MCF 10A (cell line): ENCODE results near the gene CCDC136. TPM values are rescaled to one million over a fixed set of nuclear protein-coding genes. Genes with fewer than 3 reads are reported as not detected.
A peak's percentile ranks its signal among the peaks of the same experiment; 100 is the strongest.

ENCODE experiments used
- BruUV-seq: library from RNA; stranded (reverse); fragments of 400-500 nt; replicated peaks from 2 replicates; lab custom pipeline; 2021; lab: Mats Ljungman, UMichigan
- CTCF ChIA-PET: fragments of 300-600 bp; sonication (Branson Sonifier 250); formaldehyde crosslinking; extraction: SDS; loops from one replicate; lab custom pipeline; 2021; ENCODE audit warnings: antibody characterized with exemption, inconsistent platforms; lab: Yijun Ruan, JAX
- POLR2A ChIA-PET: fragments of 300-600, 350-650 bp; sonication (Branson Sonifier 250); formaldehyde crosslinking; extraction: SDS; loops from one replicate; lab custom pipeline; 2020; ENCODE audit warnings: antibody characterized with exemption, inconsistent platforms; lab: Yijun Ruan, JAX
- DNase-seq: peaks from one replicate; pipeline ENCODE4 v3.0.0-alpha.2; 2018; ENCODE audit not compliant: unreplicated experiment
- H3K27ac Mint-ChIP-seq: one replicate; pipeline ENCODE4 v1.8.0; 2022; ENCODE audit warnings: mild to moderate bottlenecking, low read depth, mixed read lengths; ENCODE audit not compliant: unreplicated experiment
- H3K27me3 Mint-ChIP-seq: one replicate; pipeline ENCODE4 v1.8.0; 2022; ENCODE audit warnings: mixed read lengths; ENCODE audit not compliant: insufficient read depth, unreplicated experiment
- H3K36me3 Mint-ChIP-seq: one replicate; pipeline ENCODE4 v1.8.0; 2022; ENCODE audit warnings: mild to moderate bottlenecking, moderate library complexity, mixed read lengths; ENCODE audit not compliant: insufficient read depth, unreplicated experiment
- H3K4me1 Mint-ChIP-seq: one replicate; pipeline ENCODE4 v1.8.0; 2022; ENCODE audit warnings: mixed read lengths; ENCODE audit not compliant: insufficient read depth, unreplicated experiment
- H3K4me3 Mint-ChIP-seq: one replicate; pipeline ENCODE4 v1.8.0; 2022; ENCODE audit warnings: mild to moderate bottlenecking, moderate library complexity, mixed read lengths; ENCODE audit not compliant: unreplicated experiment
- H3K9me3 Mint-ChIP-seq: one replicate; pipeline ENCODE4 v1.8.0; 2022; ENCODE audit warnings: mixed read lengths; ENCODE audit not compliant: unreplicated experiment
- intact Hi-C: fragments of 100-400 bp; cut with micrococcal nuclease; formaldehyde crosslinking; loops from 2 replicates; pipeline ENCODE4 v1.14.1; 2022
- total RNA-seq: library from RNA; stranded (reverse); gene quantifications from 2 replicates; pipeline ENCODE4 v1.2.3, GENCODE V29; 2022
- TF ChIP-seq, protein P1 (sequence below): fragments of 200-600 bp; IDR thresholded peaks from one replicate; pipeline ENCODE4 v1.8.0; 2022; ENCODE audit warnings: antibody characterized with exemption, mild to moderate bottlenecking; ENCODE audit not compliant: unreplicated experiment

CCDC136 gene
- total RNA-seq, 1 experiment from 2014 or later, result 3.5 TPM

DNA sequence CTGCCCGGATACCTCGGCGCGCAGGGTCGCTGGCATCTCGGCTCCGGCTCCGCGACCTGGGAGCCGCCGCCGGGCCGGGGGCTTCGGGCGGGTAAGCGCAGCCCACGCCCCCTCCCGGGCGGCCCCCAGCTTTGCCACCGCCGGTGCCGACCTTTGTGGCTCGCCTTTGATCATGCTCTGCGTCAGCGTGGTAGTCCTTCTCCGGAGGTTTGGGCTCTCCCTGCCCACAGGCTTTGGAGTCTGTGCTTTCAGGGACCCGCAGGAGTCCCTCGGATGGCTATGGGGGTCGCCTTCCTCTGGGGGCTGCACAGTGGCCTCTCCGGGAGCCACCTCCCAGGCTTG lies 78.1 kb downstream of the CCDC136 start:
- H3K4me3 Mint-ChIP-seq, result peak overlapping the region; percentile 52
- no peak for DNase-seq
- intact Hi-C loops, result loop anchor here (10.0 kb wide), 1 partner anchor 135 kb away; the partner anchor contains the start of gene CALU
- CTCF ChIA-PET, result interaction anchor here (1.1 to 1.4 kb wide), 2 partner anchors 10 to 13 kb away, joined by 4 to 6 read pairs; no protein-coding TSS in a partner anchor
- H3K27me3 Mint-ChIP-seq, result no peaks in the 10 kb centered on the region
- peaks cover 8% of the 10 kb centered on the region for H3K4me1 Mint-ChIP-seq
- no peak overlapping the region for H3K27ac Mint-ChIP-seq
- POLR2A ChIA-PET, result interaction anchor here (1.0 kb wide), 1 partner anchor 130 kb away, joined by 3 read pairs; no protein-coding TSS in a partner anchor
- TF ChIP-seq, protein P1, sequence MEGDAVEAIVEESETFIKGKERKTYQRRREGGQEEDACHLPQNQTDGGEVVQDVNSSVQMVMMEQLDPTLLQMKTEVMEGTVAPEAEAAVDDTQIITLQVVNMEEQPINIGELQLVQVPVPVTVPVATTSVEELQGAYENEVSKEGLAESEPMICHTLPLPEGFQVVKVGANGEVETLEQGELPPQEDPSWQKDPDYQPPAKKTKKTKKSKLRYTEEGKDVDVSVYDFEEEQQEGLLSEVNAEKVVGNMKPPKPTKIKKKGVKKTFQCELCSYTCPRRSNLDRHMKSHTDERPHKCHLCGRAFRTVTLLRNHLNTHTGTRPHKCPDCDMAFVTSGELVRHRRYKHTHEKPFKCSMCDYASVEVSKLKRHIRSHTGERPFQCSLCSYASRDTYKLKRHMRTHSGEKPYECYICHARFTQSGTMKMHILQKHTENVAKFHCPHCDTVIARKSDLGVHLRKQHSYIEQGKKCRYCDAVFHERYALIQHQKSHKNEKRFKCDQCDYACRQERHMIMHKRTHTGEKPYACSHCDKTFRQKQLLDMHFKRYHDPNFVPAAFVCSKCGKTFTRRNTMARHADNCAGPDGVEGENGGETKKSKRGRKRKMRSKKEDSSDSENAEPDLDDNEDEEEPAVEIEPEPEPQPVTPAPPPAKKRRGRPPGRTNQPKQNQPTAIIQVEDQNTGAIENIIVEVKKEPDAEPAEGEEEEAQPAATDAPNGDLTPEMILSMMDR, result no peak
- peaks cover 6% of the 10 kb centered on the region for H3K36me3 Mint-ChIP-seq
- no TSS peak for BruUV-seq
- no peaks in the 10 kb centered on the region for H3K9me3 Mint-ChIP-seq

DNA sequence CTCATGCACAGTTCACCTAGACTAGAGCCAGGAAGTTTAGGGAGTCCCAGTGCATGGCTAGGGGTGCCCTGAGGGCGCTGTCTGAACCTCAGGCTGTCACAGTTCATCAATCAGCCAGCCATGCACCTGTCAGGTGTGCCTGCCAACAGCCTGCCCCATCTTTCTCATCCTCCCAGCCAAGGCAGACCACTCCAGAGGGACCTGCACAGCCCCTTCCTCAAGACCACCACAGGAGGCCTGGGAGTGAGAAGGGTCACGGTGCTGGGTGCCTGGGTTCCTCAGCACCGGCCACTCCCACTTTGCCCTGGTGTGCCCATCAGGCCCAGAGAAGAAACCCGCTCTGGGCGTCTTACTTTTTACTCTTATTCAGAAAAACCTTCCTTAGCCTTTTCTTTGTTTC lies 79.3 kb downstream of the CCDC136 start:
- no peaks in the 10 kb centered on the region for H3K9me3 Mint-ChIP-seq
- no peak overlapping the region for H3K4me3 Mint-ChIP-seq
- ChIA-PET CTCF (interaction anchor here (0.5 to 1.4 kb wide), 3 partner anchors 9 to 40 kb away, joined by 3 to 6 read pairs (median 4); no protein-coding TSS in a partner anchor), POLR2A (interaction anchor here (0.7 kb wide), 1 partner anchor 67 kb away, joined by 3 read pairs; the partner anchor contains the start of gene IRF5)
- peaks cover 6% of the 10 kb centered on the region for H3K36me3 Mint-ChIP-seq
- intact Hi-C loops, result no loop called here
- H3K27me3 Mint-ChIP-seq, result no peaks in the 10 kb centered on the region
- no peak overlapping the region for H3K27ac Mint-ChIP-seq
- no TSS peak for BruUV-seq
- peaks cover 8% of the 10 kb centered on the region for H3K4me1 Mint-ChIP-seq
- no peak for DNase-seq
- TF ChIP-seq, protein P1, result no peak

Other genes starting within 250 kb of the CCDC136 start
- 2.3 and 5.9 TPM in 2 replicates for gene GARIN1A, start 119.7 kb upstream of the CCDC136 start, total RNA-seq
- 147 and 184 TPM in 2 replicates for gene CALU, start 52.6 kb upstream of the CCDC136 start, total RNA-seq
- not detected in 2 replicates for gene OPN1SW, start 16.2 kb upstream of the CCDC136 start, total RNA-seq
- 0.28 and 0.44 TPM in 2 replicates for gene FLNC, start 38.4 kb downstream of the CCDC136 start, total RNA-seq
- gene ATP6V1F, start 70.9 kb downstream of the CCDC136 start, total RNA-seq, result 125 and 152 TPM in 2 replicates
- gene KCP, start 118.7 kb downstream of the CCDC136 start, total RNA-seq, result 0.42 and 0.68 TPM in 2 replicates
- 7.5 and 10.1 TPM in 2 replicates for gene IRF5, start 146.0 kb downstream of the CCDC136 start, total RNA-seq